Dermis microvascular lymphatic vessel endothelial cell (primary cell): ENCODE measurements around the gene PLAC8. TPM values are rescaled to one million over a fixed set of nuclear protein-coding genes. Genes with fewer than 3 reads are reported as not detected.
"Not testable (repeated sequence)": the region's sequence is repeated elsewhere in the genome, so short reads cannot be mapped to it uniquely, and the experiment has no call there.

Experiments
- DNase-seq, 2 donors: peaks; one replicate each; pipeline versions ENCODE4 v3.0.0 to v3.0.0-alpha.2; 2010; ENCODE audit warnings: low read depth in 2 of 2
- total RNA-seq: library from RNA; depleted of rRNA; stranded (reverse); fragments of >200 nt; gene quantifications from 2 replicates; pipeline ENCODE4 v1.2.1, GENCODE V29; 2014

Gene PLAC8, protein sequence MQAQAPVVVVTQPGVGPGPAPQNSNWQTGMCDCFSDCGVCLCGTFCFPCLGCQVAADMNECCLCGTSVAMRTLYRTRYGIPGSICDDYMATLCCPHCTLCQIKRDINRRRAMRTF
- 0.25 and 0.39 TPM in 2 replicates for total RNA-seq

GRCh38 chr4:83114576-83114975, at the start of gene PLAC8:
Gene PLAC8 (minus strand): TSS chr4:83114729. CDS start chr4:83107921, 6,808 bp downstream.
- no peak for DNase-seq

GRCh38 chr4:83153417-83153816, 38.9 kb upstream of the PLAC8 start:
- peak in 1 of 2 donors; percentile 7 for DNase-seq

DNA sequence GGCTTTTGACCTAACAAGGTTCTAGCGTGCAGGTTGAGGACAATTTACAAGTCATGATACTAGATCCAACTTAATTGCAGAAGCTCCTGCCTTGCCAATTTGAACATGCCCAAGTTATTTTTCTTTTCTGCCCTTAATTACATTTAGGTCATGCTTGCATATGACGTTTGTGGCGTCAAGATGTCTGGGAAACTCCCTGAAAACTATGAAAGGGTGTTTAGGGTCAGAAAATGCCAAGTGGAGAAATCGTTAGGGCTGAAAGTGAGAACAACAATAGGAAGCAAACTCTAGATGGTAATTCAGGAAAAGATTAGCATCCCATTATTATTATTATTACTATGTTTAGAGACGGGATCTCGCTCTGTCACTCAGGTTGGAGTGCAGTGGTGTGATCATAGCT, 38.2 kb upstream of the PLAC8 start:
- peak in 1 of 2 donors; percentile 67 for DNase-seq

DNA sequence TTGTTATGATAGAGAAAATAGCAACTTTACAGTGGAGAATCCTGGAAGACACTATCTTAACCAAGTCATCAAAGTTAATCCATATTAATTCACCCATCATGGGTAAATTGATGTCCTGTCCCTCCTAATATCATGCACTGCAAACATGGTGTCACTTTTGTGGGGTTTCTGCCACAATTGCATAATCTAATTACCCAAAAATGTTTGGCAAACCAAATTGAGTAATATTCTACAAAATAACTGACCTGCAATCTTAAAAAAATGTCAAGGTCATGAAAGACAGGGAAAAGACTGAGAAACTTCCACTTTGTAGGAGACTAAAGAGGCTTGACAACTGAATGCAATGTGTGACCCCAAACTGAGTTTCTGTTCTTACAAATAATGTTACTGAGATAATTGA, 37.1 kb upstream of the PLAC8 start:
- no peak for DNase-seq

DNA sequence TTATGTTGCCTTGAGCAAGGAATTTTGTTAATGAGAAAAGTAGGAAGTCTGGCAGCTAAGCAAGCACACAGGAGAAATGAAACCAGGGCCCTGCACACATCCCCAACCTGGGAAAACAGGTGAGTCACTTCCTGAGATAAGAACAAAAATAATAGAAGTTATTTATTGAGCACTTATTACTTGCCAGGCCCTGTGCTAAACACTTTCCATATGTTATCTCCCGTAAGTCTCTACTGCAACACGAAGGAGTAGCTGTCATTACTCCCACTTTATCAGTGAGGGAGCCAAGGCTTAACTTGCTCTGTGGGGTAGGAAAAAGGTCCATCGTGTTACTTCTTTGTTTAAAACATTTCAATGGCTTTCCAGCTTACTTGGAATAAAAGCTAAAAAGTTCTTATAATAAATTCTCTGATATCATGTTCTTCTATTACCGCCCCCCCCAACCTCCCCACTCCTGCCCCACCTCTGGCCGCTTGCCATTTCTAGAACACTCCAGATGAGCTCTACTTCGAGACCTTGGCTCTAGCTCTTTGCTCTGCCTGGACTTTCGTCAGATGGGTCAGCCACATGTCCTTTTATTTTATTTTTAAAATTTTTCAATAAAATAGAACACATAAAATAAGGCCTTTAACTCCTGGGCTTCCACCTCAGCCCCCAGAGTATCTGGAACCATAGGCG, 36.3 kb upstream of the PLAC8 start:
- peak; percentile 41 to 90 for DNase-seq

DNA sequence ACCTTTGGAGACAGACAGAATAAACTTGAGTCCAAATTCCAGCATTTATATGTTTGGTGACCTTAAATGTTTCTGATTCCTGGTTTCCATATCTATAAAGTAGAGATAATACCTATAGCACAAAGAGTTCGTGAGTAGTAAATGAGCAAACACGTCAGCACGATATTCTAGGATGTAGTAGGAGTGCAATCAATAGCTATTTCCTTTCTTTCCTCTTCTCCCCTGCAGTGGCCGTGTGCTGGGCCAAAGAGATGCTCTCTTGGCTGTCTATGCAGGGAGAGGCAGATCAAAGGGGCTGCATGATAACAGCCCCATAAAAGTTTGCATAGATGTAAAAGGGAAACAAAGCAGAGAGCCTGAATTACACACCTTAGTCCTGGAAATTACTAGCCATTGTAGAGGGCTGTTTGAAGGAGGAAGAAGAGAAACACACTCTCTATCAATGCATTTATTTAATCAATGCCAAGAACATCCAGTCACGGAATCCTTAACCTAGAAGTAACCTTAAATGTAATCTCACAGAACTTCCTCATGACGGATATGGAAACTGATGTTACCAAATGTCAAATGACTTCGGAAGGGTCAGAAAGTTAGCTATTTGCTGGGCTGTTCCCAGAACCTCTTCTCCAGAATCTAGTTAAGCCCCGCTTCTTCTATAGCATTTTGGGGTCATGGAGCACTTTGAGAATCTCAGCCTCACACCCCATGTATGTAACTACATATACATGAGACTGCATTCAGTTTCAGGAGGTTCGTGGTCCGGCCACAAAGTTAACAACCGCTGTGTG, 35.5 kb upstream of the PLAC8 start:
- peak in 1 of 2 donors; percentile 62 for DNase-seq

- DNase-seq: no peak
Observed at GRCh38 chr4:83146841-83147240, 32.3 kb upstream of the PLAC8 start.

GRCh38 chr4:83145776-83146175, 31.2 kb upstream of the PLAC8 start:
- DNase-seq: not testable (repeated sequence)

DNA sequence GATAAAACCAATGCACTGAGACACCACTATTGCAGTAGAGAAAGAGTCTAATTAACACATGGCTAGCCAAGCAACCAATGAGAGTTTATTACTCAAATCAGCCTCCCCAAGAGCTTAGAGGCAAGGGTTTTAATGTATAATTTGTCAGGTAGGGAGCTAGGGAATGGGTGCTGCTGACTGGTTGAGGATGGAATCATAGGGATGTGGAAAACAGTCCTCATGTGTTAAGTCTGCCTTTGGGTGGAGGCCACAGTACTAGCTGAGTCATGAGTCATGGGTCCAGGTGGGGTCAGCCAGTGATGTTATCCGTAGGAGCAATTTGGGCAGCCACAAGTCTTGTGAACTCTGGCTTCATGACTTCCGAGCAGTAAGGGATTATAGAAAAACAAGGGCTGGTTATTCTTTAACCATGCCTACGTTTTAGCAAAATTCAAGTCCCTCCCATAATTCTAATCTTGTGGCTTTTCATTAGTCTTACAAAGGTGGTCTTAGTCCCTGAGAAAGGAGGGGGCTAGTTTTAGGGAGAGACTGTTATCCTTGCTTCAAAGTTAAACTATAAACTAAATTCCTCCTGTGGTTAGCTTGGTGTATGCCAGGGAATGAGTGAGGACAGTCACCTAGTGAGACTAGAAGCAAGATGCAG, 25.1 kb upstream of the PLAC8 start:
- DNase-seq: no peak

- DNase-seq: no peak
Observed at GRCh38 chr4:83138946-83139345, 24.4 kb upstream of the PLAC8 start.

- no peak for DNase-seq
Observed at GRCh38 chr4:83132065-83132464, 17.5 kb upstream of the PLAC8 start.

DNA sequence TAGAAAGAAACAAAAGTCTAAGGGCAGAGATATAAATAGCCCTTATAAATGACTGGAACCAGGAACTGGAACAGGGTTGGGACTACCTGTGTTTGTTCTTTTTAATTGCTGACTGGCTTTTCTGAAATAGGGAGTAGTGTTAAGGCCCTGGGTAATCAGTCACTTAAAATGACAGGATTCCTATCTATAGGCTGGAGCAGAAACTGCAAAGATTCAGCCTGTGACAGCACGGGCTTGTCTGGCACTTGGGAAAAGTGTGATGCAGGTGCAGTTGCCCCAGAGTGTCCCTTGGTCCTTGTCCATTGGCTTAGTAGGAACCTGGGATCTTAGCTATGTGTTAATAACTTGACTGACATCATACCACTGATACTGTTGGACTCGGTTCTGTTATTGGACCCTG, 14.7 kb upstream of the PLAC8 start:
- no peak for DNase-seq

- no peak for DNase-seq
Observed at GRCh38 chr4:83128240-83128929, 13.9 kb upstream of the PLAC8 start.

DNA sequence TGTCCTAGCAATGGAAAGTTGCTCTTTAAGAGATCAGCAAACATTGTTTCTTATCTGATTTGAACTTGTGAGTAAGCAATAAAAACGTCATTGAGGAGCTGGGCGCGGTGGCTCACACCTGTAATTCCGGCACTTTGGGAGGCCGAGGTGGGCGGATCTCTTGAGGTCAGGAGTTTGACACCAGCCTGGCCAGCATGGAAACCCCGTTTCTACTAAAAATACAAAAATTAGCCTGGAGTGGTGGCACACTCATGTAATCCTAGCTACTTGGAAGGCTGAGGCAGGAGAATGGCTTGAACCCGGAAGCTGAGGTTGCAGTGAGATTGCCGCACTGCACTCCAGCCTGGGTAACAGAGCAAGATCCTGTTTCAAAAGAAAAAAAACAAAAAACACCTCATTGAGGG, 11.2 kb upstream of the PLAC8 start:
- DNase-seq: no peak

DNA sequence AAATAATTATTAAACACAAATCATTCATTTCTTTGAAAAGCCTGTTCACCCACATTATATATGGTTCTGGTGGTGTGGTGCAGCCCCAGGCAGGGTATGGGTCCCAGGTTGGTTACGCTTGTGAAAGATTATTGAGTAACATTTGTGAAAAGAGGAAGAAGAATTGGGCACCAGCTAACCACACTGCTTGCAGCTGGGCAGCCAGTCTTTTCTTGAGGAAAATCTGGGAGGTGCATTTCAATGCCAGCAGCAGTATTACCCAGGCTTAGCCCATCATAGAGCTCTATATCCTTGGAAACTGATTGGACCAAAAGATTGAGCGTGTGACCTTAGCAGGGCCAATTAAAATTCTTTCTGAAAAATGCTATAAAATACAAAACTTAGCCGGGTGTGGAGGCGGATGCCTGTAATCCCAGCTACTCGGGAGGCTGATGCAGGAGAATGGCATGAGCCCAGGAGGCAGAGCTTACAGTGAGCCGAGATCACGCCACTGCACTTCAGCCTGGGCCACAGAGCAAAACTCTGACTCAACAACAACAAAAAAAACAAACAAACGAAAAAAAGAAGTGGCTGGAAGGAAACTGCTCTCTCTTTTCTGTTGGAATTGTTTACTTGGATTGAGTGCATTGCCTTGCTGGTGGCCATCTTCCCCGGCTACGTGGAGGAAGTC, 9.7 kb upstream of the PLAC8 start:
- no peak for DNase-seq

GRCh38 chr4:83121246-83121645, 6.7 kb upstream of the PLAC8 start:
- DNase-seq: no peak

- no peak for DNase-seq
Observed at GRCh38 chr4:83118869-83119268, 4.3 kb upstream of the PLAC8 start.

DNA sequence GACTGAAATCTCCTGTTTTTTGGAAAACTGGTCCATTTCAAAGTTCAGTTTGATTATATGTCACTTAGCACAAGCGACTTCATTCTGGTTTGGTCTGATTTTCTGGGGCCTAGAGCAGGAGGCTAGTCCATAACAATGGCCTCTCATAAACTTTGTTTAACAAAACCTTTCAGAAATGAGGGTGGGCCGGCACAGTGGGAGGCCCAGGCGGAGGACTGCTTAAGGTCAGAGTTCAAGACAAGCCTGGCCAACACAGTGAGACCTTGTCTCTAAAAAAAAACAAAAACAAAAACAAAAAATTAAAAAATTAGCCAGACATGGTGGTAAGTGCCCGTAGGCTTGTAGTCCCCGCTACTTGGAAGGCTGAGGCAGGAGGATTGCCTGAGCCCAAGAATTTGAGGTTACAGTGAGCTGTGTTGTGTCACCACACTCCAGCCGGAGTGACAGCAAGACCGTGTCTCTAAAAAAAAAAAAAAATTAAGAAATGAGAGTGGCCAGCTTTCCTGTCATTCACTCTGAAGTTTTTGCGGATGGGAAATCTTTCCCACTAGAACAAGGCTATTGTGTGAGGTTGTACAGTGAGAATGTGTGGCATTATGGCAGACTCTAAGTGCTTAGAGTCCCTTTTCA, 1.2 kb upstream of the PLAC8 start:
- DNase-seq: no peak

DNA sequence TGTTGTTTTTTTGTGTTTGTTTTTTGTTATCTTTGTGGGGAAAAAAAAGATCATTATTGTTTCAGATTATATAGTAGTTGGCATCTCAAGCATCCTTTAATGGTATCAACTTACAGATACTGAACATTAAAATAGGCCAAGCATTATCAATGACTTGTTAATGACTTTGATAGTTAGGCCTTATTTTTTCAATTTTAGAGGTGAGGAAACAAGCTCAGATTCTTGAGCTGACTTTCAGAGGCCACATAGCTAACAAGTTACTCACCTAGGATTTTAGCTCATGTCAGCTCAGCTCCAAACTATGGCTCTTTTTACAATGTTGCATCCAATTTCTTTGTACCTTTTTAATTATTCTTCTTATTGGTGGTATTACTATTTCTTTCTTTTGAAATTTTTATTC, 471 bp upstream of the PLAC8 start:
- no peak for DNase-seq

- no peak for DNase-seq
Observed at GRCh38 chr4:83113429-83113786, 1.1 kb downstream of the PLAC8 start.
